Measurements from ENCODE around the gene C1QA. TPM values are rescaled to one million over a fixed set of nuclear protein-coding genes. Genes with fewer than 3 reads are reported as not detected.

C1QA gene
- total RNA-seq, 4 donors from 2014 or later: 11.7 to 167 (median 68.4) TPM

GRCh38 chr1:22688466-22688865 lies 52.0 kb downstream of the C1QA start:
- Histone ChIP-seq H3K27me3 (peaks cover 0 to 54% (median 0%) of the 10 kb centered on the region in 4 donors), H3K9me3 (no peaks in the 10 kb centered on the region), H3K36me3 (no peaks in the 10 kb centered on the region), H3K27ac (no peak overlapping the region), H3K4me1 (no peaks in the 10 kb centered on the region), H3K4me3 (no peak overlapping the region)
- no peak for DNase-seq
- intact Hi-C loops (cut with DNase I): no loop called here
- TF ChIP-seq POLR2A (IDR thresholded peaks at IDR 0.05) (no peak), CTCF (IDR thresholded peaks at IDR 0.05) (no peak)

Small RNA genes lying within 50 kb of the gene (small RNA-seq; reads per million reads assigned to genes)
- 0 reads per million in 4 donors for gene MIR6127

Other genes with a start within 250 kb of the C1QA start
- 10 to 100 TPM in 1 of 4 donors, 1 to 10 TPM in 3; 5.9 to 14.3 (median 8.8) TPM for gene ZBTB40, start 184.8 kb upstream of the C1QA start, total RNA-seq
- gene EPHA8, start 73.1 kb upstream of the C1QA start, total RNA-seq: under 1 TPM in 2 of 4 donors, not detected in 2; 0.19 to 0.44 TPM
- 100 to 1,000 TPM in 2 of 4 donors, 10 to 100 TPM in 1, 1 to 10 TPM in 1; 9.7 to 153 (median 74.8) TPM for gene C1QC, start 7.0 kb downstream of the C1QA start, total RNA-seq
- gene C1QB, start 16.6 kb downstream of the C1QA start, total RNA-seq: 100 to 1,000 TPM in 2 of 4 donors, 10 to 100 TPM in 1, 1 to 10 TPM in 1; 7.1 to 240 (median 110) TPM
- 1 to 10 TPM in 2 of 4 donors, under 1 TPM in 2; 0.08 to 3.4 (median 1.9) TPM for gene EPHB2, start 74.2 kb downstream of the C1QA start, total RNA-seq